Upper lobe of left lung (tissue), 4 donors: ENCODE results near the gene NSL1.

Experiments used
- CTCF ChIP-seq, 6 experiments: fragments of 450-650 bp in 4 of 6; fragments of 200-600 bp in 2 of 6; sonication (generic) in 2 of 6; IDR thresholded peaks; one replicate each; pipeline ENCODE4 v1.5.1; 2016 to 2019; ENCODE audit warnings: antibody characterized with exemption in 6 of 6
- EP300 ChIP-seq, 4 donors: sonication (generic); formaldehyde crosslinking; IDR thresholded peaks; one replicate each; pipeline ENCODE4 v1.5.1; 2017; ENCODE audit warnings: antibody characterized with exemption in 4 of 4, control low read depth in 2 of 4
- POLR2A ChIP-seq, 4 donors: fragments of 450-650 bp; IDR thresholded peaks; one replicate each; pipeline ENCODE4 v1.5.1; 2016 to 2017; ENCODE audit warnings: antibody characterized with exemption in 4 of 4, mild to moderate bottlenecking in 2 of 4
- POLR2AphosphoS5 ChIP-seq, 2 donors: sonication (generic); formaldehyde crosslinking; IDR thresholded peaks; one replicate each; pipeline ENCODE4 v1.5.1; 2017; ENCODE audit warnings: antibody characterized with exemption in 2 of 2

DNA sequence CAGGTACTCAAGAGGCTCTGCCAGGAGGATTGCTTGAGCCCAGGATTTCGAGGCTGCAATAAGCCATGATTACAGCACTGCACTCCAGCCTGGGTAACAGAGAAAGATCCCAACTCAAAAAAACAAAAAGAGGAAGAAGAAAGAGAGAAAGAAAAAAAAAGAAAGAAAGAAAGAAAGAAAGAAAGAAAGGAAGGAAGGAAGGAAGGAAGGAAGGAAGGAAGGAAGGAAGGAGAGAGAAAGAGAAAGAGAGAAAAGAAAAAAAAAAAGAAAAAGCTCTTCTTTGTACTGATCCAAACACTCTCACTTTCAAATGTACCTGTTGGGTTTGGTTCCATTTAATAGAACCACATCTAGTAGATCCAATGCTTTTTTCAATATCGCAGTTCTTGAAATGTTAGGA, 103.8 kb downstream of the NSL1 start:
- no peak for TF ChIP-seq EP300 (IDR thresholded peaks at IDR 0.05)
- TF ChIP-seq POLR2A (IDR thresholded peaks at IDR 0.05) = no peak
- TF ChIP-seq CTCF (IDR thresholded peaks at IDR 0.05) = no peak
- no peak for TF ChIP-seq POLR2AphosphoS5 (IDR thresholded peaks at IDR 0.05)
